Spleen (tissue), 11 donors: ENCODE data around the gene SCAF11. TPM values are rescaled to one million over a fixed set of nuclear protein-coding genes. Genes with fewer than 3 reads are reported as not detected.
"Not testable (repeated sequence)": the region's sequence is repeated elsewhere in the genome, so short reads cannot be mapped to it uniquely, and the experiment has no call there.

Experiments used
- DNase-seq: peaks from one replicate; pipeline ENCODE4 v3.0.0-alpha.2; 2020
- H3K27ac ChIP-seq, 8 donors: fragments of 200-600 bp; sonication (generic) in 7 of 8; 1 replicate in 4 of 8; 2 replicates in 4 of 8; pipeline versions ENCODE4 v1.5.0 to v1.8.0; 2016 to 2021; ENCODE audit warnings: inconsistent platforms in 4 of 8, mild to moderate bottlenecking in 4 of 8, moderate library complexity in 1 of 8
- H3K27me3 ChIP-seq, 7 donors: fragments of 200-600 bp; sonication (generic) in 6 of 7; replicated peaks in 1 of 7; 1 replicate in 4 of 7; 2 replicates in 3 of 7; pipeline versions ENCODE4 v1.5.0 to v1.8.0; 2016 to 2021; ENCODE audit warnings: inconsistent platforms in 3 of 7, mild to moderate bottlenecking in 1 of 7
- H3K36me3 ChIP-seq, 6 donors: fragments of 200-600 bp; sonication (generic) in 5 of 6; 1 replicate in 4 of 6; 2 replicates in 2 of 6; pipeline versions ENCODE4 v1.5.0 to v1.8.0; 2016 to 2021; ENCODE audit warnings: inconsistent platforms in 2 of 6
- H3K4me1 ChIP-seq, 6 donors: fragments of 200-600 bp; sonication (generic) in 5 of 6; 1 replicate in 3 of 6; 2 replicates in 3 of 6; pipeline versions ENCODE4 v1.5.0 to v1.8.0; 2016 to 2021; ENCODE audit warnings: inconsistent platforms in 3 of 6
- H3K4me3 ChIP-seq, 8 donors: fragments of 200-600 bp; sonication (generic) in 7 of 8; 1 replicate in 4 of 8; 2 replicates in 4 of 8; pipeline versions ENCODE4 v1.5.0 to v1.8.0; 2016 to 2021; ENCODE audit warnings: inconsistent platforms in 4 of 8, mild to moderate bottlenecking in 4 of 8, moderate library complexity in 2 of 8
- H3K9me3 ChIP-seq, 8 donors: fragments of 200-600 bp; sonication (generic) in 7 of 8; 1 replicate in 4 of 8; 2 replicates in 4 of 8; pipeline versions ENCODE4 v1.5.0 to v1.8.0; 2016 to 2021; ENCODE audit warnings: inconsistent platforms in 4 of 8
- CTCF ChIP-seq, 11 experiments: fragments of 200-600 bp in 7 of 11; fragments of 450-650 bp in 4 of 11; sonication (generic) in 4 of 11; IDR thresholded peaks in 8 of 11; conservative IDR thresholded peaks in 3 of 11; 1 replicate in 7 of 11; 2 replicates in 4 of 11; pipeline versions ENCODE4 v1.4.0 to v1.8.0; 2016 to 2021; ENCODE audit warnings: antibody characterized with exemption in 11 of 11, inconsistent platforms in 4 of 11, mild to moderate bottlenecking in 1 of 11
- POLR2A ChIP-seq, 3 donors: fragments of 450-650 bp; IDR thresholded peaks; one replicate each; pipeline ENCODE4 v1.5.1; 2017; ENCODE audit warnings: antibody characterized with exemption in 3 of 3, mild to moderate bottlenecking in 1 of 3
- POLR2AphosphoS5 ChIP-seq, 3 donors: sonication (generic); formaldehyde crosslinking; IDR thresholded peaks; one replicate each; pipeline ENCODE4 v1.5.1; 2017; ENCODE audit warnings: antibody characterized with exemption in 3 of 3
- WGBS, 5 donors: extraction: QIAGEN DNeasy Blood & Tissue Kit in 3 of 5; methylation state at CpG; one replicate each; pipeline versions ENCODE4 v1.1.5 to v1.1.7; 2013 to 2018; 5-methylcytosine and 5-hydroxymethylcytosine counted together
- intact Hi-C: fragments of 100-400 bp; cut with DNase I; formaldehyde crosslinking; loops from one replicate; pipeline ENCODE4 v1.15.0; 2023; ENCODE audit warnings: low total_unique reads
- polyA plus RNA-seq, 3 donors: library from polyadenylated mRNA; stranded (reverse); fragments of 200-250 nt; gene quantifications; one replicate each; pipeline ENCODE4 v1.2.1, GENCODE V29; 2013
- total RNA-seq, 7 donors: library from RNA; depleted of rRNA in 3 of 7; stranded (reverse); fragments of >200 nt in 3 of 7; fragmentation: NEBNext Ultra II Directional in 4 of 7; extraction: Animal tissue kit (Norgen Biotek cat#: 25700) in 4 of 7; gene quantifications; one replicate each; pipeline versions ENCODE4 v1.1.0 to v1.2.1, GENCODE V29; 2016 to 2021
- donor health status: healthy with polysubstance abuse.
- donor health status: DM: no; HTN: no; CAD: no; lungs with moderate emphysema.
- donor health status: DM: no; HTN: no; CAD: no.
- donor health status: Bipolar disorder and iron deficiency.
- donor health status: healthy.
- donor health status: DM: no; HTN: no; CAD: no.
- donor health status: DM: yes; HTN: yes; CAD: no.

The SCAF11 gene
- total and polyA plus RNA-seq, 10 donors: 30.0 to 249 (median 170) TPM

GRCh38 chr12:46020768-46021167 is 30.4 kb upstream of the SCAF11 start:
- intact Hi-C loops: no loop called here
- peaks cover 0 to 62% (median 56%) of the 10 kb centered on the region in 8 donors for H3K9me3 ChIP-seq
- no peaks in the 10 kb centered on the region for H3K36me3 ChIP-seq
- no peak overlapping the region for H3K4me3 ChIP-seq
- H3K27me3 ChIP-seq: no peaks in the 10 kb centered on the region
- TF ChIP-seq POLR2A (IDR thresholded peaks at IDR 0.05) (no peak), POLR2AphosphoS5 (IDR thresholded peaks at IDR 0.05) (no peak), CTCF (IDR thresholded peaks at IDR 0.05 in 8 of 11, conservative IDR thresholded peaks at IDR 0.05 in 3 of 11) (no peak)
- H3K4me1 ChIP-seq: no peaks in the 10 kb centered on the region
- no peak overlapping the region for H3K27ac ChIP-seq
- DNase-seq: no peak

GRCh38 chr12:46018712-46019111 is 28.3 kb upstream of the SCAF11 start:
- H3K27ac ChIP-seq, H3K36me3 ChIP-seq, H3K4me1 ChIP-seq, H3K27me3 ChIP-seq, DNase-seq, H3K4me3 ChIP-seq, intact Hi-C loops: not testable (repeated sequence)
- peaks cover 0 to 41% (median 37%) of the 10 kb centered on the region in 8 donors for H3K9me3 ChIP-seq
- 74 to 91% (median 81%) methylated on average over 4 of the region's 4 CpGs for WGBS, 5 donors

- H3K27me3 ChIP-seq, intact Hi-C loops, DNase-seq, H3K27ac ChIP-seq, H3K4me3 ChIP-seq, H3K4me1 ChIP-seq, H3K36me3 ChIP-seq: not testable (repeated sequence)
- H3K9me3 ChIP-seq: peaks cover 0 to 33% (median 29%) of the 10 kb centered on the region in 8 donors
- WGBS, 5 donors: 91 to 97% (median 93%) methylated on average over 12 to 33 of the region's 33 CpGs
Measured at GRCh38 chr12:46017866-46018375, 27.5 kb upstream of the SCAF11 start.

- H3K36me3 ChIP-seq: no peaks in the 10 kb centered on the region
- TF ChIP-seq CTCF (IDR thresholded peaks at IDR 0.05 in 8 of 11, conservative IDR thresholded peaks at IDR 0.05 in 3 of 11): no peak
- no peak for TF ChIP-seq POLR2A (IDR thresholded peaks at IDR 0.05)
- TF ChIP-seq POLR2AphosphoS5 (IDR thresholded peaks at IDR 0.05): no peak
- 85 to 93% (median 87%) methylated on average over 3 of the region's 3 CpGs for WGBS, 5 donors
- no peaks in the 10 kb centered on the region for H3K9me3 ChIP-seq
- no peaks in the 10 kb centered on the region for H3K27me3 ChIP-seq
- no peaks in the 10 kb centered on the region for H3K4me1 ChIP-seq
- H3K4me3 ChIP-seq: no peak overlapping the region
- DNase-seq: no peak
- H3K27ac ChIP-seq: no peak overlapping the region
- intact Hi-C loops: no loop called here
Measured at GRCh38 chr12:46005823-46006222, 15.4 kb upstream of the SCAF11 start.

- Histone ChIP-seq H3K4me1 (no peaks in the 10 kb centered on the region), H3K9me3 (no peaks in the 10 kb centered on the region), H3K36me3 (no peaks in the 10 kb centered on the region), H3K4me3 (no peak overlapping the region), H3K27me3 (no peaks in the 10 kb centered on the region), H3K27ac (no peak overlapping the region)
- WGBS, 5 donors: 53 to 76% (median 67%) methylated on average over 2 of the region's 2 CpGs
- TF ChIP-seq CTCF (IDR thresholded peaks at IDR 0.05 in 8 of 11, conservative IDR thresholded peaks at IDR 0.05 in 3 of 11): peak in 6 of 11 experiments; percentile 11 to 39 (median 26)
- no peak for TF ChIP-seq POLR2A (IDR thresholded peaks at IDR 0.05)
- intact Hi-C loops: no loop called here
- DNase-seq: no peak
Measured at GRCh38 chr12:46005151-46005797, 14.9 kb upstream of the SCAF11 start.
